ENCODE data around the gene IGLON5. TPM values are rescaled to one million over a fixed set of nuclear protein-coding genes. Genes with fewer than 3 reads are reported as not detected.

Gene IGLON5
- total RNA-seq, 1 experiment from 2014 or later = not detected

DNA sequence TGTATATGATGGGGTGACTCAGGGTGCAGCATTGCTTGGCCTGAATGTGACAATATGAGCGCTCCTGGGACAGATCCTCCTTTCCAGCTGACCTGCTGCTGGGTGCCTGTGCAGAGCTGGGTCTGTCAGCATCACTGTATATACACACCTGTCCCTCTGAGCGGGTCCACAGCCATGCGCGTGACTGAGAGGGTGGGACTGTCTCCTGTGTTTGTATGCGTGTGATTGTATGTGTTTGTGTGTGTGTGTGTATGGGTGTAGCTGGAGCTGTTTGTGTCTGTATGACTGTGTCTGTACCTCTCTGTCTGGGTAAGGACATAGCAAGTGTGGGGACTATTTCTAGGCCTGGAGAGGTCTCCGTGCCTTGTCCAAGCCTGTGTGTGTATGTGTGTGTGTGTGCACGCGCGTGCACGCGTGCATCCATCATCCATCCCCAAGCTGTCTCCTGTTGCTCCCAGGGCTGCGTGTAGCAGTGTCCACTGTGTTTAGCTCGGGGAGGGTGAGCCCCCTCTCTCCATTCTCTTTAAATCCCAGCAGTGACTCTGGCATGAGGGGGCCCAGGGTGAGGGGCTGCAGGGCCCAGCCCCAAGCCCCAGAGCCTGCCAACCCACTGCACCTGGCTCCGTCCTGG, 8.3 kb downstream of the IGLON5 start:
- ChIA-PET POLR2A (no interaction called here), CTCF (no interaction called here), RAD21 (ENCODE audit: low non-redundant PET in 1 of 2, low total read pairs in 2 of 2, uncharacterized antibody in 2 of 2, unreplicated experiment in 2 of 2) (no interaction called here)
- H3K9me3 ChIP-seq (ENCODE audit: control insufficient read depth in 1 of 2, insufficient read depth in 1 of 2, low read depth in 1 of 2, low read length in 2 of 2) = no peaks in the 10 kb centered on the region
- H3K27me3 ChIP-seq (ENCODE audit: insufficient read depth, low read length) = peaks cover 8% of the 10 kb centered on the region; the same call in 1 of the 2 replicates
- intact Hi-C loops (cut with micrococcal nuclease) = no loop called here
- no peaks in the 10 kb centered on the region for H3K36me3 ChIP-seq (ENCODE audit: control insufficient read depth in 1 of 2, insufficient read depth in 2 of 2, low read length in 2 of 2)
- no peaks in the 10 kb centered on the region for H3K9me2 ChIP-seq (ENCODE audit: insufficient read depth)
- H3K79me2 ChIP-seq (ENCODE audit: insufficient read depth, low read length) = no peaks in the 10 kb centered on the region
- H2AFZ ChIP-seq (ENCODE audit: low read depth, low read length, poor library complexity, severe bottlenecking) = no peak overlapping the region
- no peak overlapping the region for H3K9ac ChIP-seq (ENCODE audit: low read length)
- H3K4me1 ChIP-seq (ENCODE audit: control insufficient read depth in 1 of 2, insufficient read depth in 2 of 2, low read length in 2 of 2) = no peaks in the 10 kb centered on the region
- no peaks in the 10 kb centered on the region for H4K20me1 ChIP-seq (ENCODE audit: insufficient read depth)
- no peak overlapping the region for H3K4me3 ChIP-seq (replicated peaks in 1 of 2; ENCODE audit: low read depth in 1 of 2, low read length in 2 of 2)
- H3K27ac ChIP-seq (ENCODE audit: low read depth, low read length) = no peak overlapping the region
- no peak overlapping the region for H3K4me2 ChIP-seq (ENCODE audit: low read length)
- TF ChIP-seq ATF3 (IDR thresholded peaks at IDR 0.05) (no peak), TCF7L2 (IDR thresholded peaks at IDR 0.05; ENCODE audit: borderline replicate concordance, extremely low read depth, insufficient read depth, insufficient read length) (no peak)
- BruUV-seq (replicated peaks) = no TSS peak
- ATAC-seq (no peak), DNase-seq (ENCODE audit: low read depth, low spot score) (no peak)

DNA sequence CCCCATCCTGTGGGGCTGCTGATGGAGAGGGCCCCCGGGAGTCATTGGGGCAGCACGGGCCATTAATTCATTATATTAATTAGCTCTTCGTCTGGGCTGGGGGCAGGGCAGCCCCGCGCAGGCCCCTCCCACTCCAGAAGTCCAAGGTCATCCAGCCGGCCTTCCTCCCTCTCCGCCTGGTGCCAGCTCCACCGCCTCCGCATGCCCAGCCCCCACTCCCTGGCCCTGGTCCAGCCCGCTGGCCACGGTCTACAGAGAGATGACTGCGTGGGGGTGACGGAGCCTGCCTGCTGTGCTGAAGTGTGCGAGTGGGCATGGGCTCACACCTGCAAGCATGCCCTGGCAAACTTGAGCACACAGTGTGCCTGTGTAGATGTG, 8.8 kb downstream of the IGLON5 start:
- intact Hi-C loops (cut with micrococcal nuclease) = no loop called here
- no peaks in the 10 kb centered on the region for H3K4me1 ChIP-seq (ENCODE audit: control insufficient read depth in 1 of 2, insufficient read depth in 2 of 2, low read length in 2 of 2)
- no peaks in the 10 kb centered on the region for H3K9me2 ChIP-seq (ENCODE audit: insufficient read depth)
- H3K9ac ChIP-seq (ENCODE audit: low read length) = no peak overlapping the region
- no peak overlapping the region for H3K27ac ChIP-seq (ENCODE audit: low read depth, low read length)
- ChIA-PET CTCF (no interaction called here), POLR2A (no interaction called here), RAD21 (ENCODE audit: low non-redundant PET in 1 of 2, low total read pairs in 2 of 2, uncharacterized antibody in 2 of 2, unreplicated experiment in 2 of 2) (no interaction called here)
- H3K4me2 ChIP-seq (ENCODE audit: low read length) = no peak overlapping the region
- H3K79me2 ChIP-seq (ENCODE audit: insufficient read depth, low read length) = no peaks in the 10 kb centered on the region
- H2AFZ ChIP-seq (ENCODE audit: low read depth, low read length, poor library complexity, severe bottlenecking) = no peak overlapping the region
- no peaks in the 10 kb centered on the region for H3K9me3 ChIP-seq (ENCODE audit: control insufficient read depth in 1 of 2, insufficient read depth in 1 of 2, low read depth in 1 of 2, low read length in 2 of 2)
- ATAC-seq (no peak), DNase-seq (ENCODE audit: low read depth, low spot score) (no peak)
- BruUV-seq (replicated peaks) = no TSS peak
- no peak overlapping the region for H3K4me3 ChIP-seq (replicated peaks in 1 of 2; ENCODE audit: low read depth in 1 of 2, low read length in 2 of 2)
- H3K27me3 ChIP-seq (ENCODE audit: insufficient read depth, low read length) = peaks cover 8% of the 10 kb centered on the region; the same call in 1 of the 2 replicates
- H3K36me3 ChIP-seq (ENCODE audit: control insufficient read depth in 1 of 2, insufficient read depth in 2 of 2, low read length in 2 of 2) = no peaks in the 10 kb centered on the region
- H4K20me1 ChIP-seq (ENCODE audit: insufficient read depth) = no peaks in the 10 kb centered on the region
- no peak for TF ChIP-seq REST (IDR thresholded peaks at IDR 0.05; ENCODE audit: low read depth)
- TF ChIP-seq CEBPB (IDR thresholded peaks at IDR 0.05; ENCODE audit: low read depth) = no peak
- TF ChIP-seq, protein P1, sequence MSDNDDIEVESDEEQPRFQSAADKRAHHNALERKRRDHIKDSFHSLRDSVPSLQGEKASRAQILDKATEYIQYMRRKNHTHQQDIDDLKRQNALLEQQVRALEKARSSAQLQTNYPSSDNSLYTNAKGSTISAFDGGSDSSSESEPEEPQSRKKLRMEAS (IDR thresholded peaks at IDR 0.05) = no peak
- TF ChIP-seq ZNF274 (IDR thresholded peaks at IDR 0.05; ENCODE audit: low read depth, low read length) = no peak
- TF ChIP-seq ZFX (IDR thresholded peaks at IDR 0.05) = no peak
- no peak for TF ChIP-seq RAD21 (IDR thresholded peaks at IDR 0.05; ENCODE audit: low read depth)
- no peak for TF ChIP-seq SRF (IDR thresholded peaks at IDR 0.05; ENCODE audit: low read depth)
- TF ChIP-seq JUND (IDR thresholded peaks at IDR 0.05) = no peak
- TF ChIP-seq EZH2phosphoT487 (IDR thresholded peaks at IDR 0.05; ENCODE audit: borderline replicate concordance) = no peak
- no peak for TF ChIP-seq CBX3 (IDR thresholded peaks at IDR 0.05; ENCODE audit: low read depth)
- no peak for TF ChIP-seq POLR2A (IDR thresholded peaks at IDR 0.05; ENCODE audit: borderline replicate concordance, extremely low read depth, insufficient read depth, insufficient read length)
- TF ChIP-seq CTCF (IDR thresholded peaks at IDR 0.05 in 2 of 3, conservative IDR thresholded peaks at IDR 0.05 in 1 of 3; ENCODE audit: borderline replicate concordance in 1 of 3, insufficient read depth in 1 of 3, low read depth in 2 of 3, low read length in 2 of 3) = no peak
- no peak for TF ChIP-seq TCF7L2 (IDR thresholded peaks at IDR 0.05; ENCODE audit: borderline replicate concordance, extremely low read depth, insufficient read depth, insufficient read length)
- no peak for TF ChIP-seq YY1 (IDR thresholded peaks at IDR 0.05; ENCODE audit: extremely low read depth, insufficient replicate concordance, low read depth, low read length)
